ENCODE measurements around the gene TGFBR3L.

The TGFBR3L gene

DNA sequence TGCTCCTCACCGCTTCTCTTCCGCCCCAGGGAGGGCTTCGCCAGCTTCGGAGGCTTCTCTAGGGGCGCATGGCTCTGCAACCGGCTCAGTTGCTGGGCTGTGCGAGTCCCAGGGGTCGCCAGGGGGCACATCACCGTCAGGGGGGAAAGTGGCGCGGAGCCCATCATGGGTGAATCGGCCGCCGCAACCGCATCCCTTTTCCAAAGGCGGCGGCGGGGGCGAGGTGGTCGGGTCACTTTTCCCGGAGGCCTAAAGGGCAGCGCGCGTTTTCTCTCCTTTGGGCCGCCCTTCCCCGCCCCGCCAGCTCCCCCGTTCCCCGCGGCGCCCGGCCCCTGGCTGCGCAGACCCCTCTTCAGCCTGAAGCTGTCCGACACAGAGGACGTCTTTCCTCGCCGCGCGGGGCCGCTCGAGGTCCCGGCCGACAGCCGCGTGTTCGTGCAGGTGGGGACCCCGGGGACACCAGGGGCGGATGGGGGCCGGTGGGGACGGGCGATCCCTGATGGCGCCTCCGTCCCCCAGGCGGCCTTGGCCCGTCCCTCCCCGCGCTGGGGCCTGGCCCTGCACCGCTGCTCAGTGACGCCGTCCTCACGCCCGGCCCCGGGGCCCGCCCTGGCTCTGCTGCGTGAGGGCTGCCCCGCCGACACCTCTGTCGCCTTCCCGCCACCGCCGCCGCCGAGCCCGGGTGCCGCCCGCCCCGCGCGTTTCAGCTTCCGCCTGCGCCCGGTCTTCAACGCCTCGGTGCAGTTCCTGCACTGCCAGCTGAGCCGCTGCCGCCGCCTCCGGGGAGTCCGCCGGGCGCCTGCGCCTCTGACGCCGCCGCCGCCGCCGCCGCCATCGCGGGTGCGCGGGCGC, 1.7 kb downstream of the TGFBR3L start:
- H3K4me3 ChIP-seq (ENCODE audit: low read depth, low read length), result peak overlapping the region; percentile 47
- TF ChIP-seq, protein P1, sequence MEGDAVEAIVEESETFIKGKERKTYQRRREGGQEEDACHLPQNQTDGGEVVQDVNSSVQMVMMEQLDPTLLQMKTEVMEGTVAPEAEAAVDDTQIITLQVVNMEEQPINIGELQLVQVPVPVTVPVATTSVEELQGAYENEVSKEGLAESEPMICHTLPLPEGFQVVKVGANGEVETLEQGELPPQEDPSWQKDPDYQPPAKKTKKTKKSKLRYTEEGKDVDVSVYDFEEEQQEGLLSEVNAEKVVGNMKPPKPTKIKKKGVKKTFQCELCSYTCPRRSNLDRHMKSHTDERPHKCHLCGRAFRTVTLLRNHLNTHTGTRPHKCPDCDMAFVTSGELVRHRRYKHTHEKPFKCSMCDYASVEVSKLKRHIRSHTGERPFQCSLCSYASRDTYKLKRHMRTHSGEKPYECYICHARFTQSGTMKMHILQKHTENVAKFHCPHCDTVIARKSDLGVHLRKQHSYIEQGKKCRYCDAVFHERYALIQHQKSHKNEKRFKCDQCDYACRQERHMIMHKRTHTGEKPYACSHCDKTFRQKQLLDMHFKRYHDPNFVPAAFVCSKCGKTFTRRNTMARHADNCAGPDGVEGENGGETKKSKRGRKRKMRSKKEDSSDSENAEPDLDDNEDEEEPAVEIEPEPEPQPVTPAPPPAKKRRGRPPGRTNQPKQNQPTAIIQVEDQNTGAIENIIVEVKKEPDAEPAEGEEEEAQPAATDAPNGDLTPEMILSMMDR (IDR thresholded peaks at IDR 0.05; ENCODE audit: low read depth, low read length), result no peak

DNA sequence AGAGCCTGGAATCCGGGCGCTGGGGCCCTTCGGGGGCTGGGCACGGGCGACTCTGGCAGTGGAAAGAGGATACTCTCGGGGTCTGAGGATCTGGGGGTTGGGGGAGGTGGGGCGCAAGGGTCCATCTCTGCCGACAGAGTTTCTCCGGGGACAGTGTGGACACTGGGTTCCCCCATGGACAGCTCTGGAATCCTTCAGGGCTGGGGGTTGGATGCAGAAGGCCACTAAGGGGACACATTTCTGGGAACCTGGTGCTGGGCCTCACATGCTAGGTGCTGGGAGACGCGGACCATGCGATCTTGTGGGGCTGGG, 2.3 kb downstream of the TGFBR3L start:
- H3K4me3 ChIP-seq (ENCODE audit: low read depth, low read length), result peak overlapping the region; percentile 14; the same call in 1 of the 2 replicates

DNA sequence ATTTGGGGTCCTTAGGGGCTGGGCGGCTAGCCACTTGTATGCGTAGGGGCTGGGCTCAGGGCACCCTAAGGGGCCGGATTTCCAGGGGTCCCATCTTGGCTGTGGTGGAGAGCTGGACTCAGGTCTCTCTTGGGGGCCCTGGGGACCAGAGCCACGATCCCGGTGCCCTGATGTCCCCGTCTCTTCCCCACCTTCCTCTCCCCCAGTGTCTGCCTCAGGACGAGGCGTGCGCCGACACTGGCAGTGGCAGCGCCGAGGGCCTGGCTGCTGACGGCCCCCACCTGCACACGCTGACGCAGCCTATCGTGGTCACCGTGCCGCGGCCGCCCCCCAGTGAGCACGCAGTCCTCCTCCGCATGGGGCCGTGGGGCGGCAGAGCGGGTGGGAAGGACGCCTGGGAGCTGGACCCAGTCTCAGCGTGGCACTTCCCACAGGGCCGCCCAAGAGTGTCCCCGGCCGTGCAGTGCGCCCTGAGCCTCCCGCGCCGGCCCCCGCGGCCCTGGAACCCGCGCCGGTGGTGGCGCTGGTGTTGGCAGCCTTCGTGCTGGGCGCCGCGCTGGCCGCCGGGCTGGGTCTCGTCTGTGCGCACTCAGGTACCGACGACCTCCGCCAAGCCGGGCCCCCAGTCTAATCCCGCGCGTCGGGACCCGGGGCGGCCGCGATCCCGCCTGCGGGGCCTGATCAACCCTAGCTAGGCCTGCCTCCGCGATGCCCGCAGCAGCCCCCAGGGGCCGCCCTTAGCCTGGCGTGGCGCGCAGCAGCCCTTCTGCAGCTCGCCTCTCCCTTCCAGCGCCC, 2.8 kb downstream of the TGFBR3L start:
- peak overlapping the region; percentile 22; the same call in 1 of the 2 replicates for H3K4me3 ChIP-seq (ENCODE audit: low read depth, low read length)
- TF ChIP-seq, protein P1 (IDR thresholded peaks at IDR 0.05; ENCODE audit: low read depth, low read length), result peak; percentile 60

More for the DNA sequence above, 2.3 kb downstream of the TGFBR3L start:
- TF ChIP-seq, protein P1 (IDR thresholded peaks at IDR 0.05; ENCODE audit: low read depth, low read length), result no peak

DNA sequence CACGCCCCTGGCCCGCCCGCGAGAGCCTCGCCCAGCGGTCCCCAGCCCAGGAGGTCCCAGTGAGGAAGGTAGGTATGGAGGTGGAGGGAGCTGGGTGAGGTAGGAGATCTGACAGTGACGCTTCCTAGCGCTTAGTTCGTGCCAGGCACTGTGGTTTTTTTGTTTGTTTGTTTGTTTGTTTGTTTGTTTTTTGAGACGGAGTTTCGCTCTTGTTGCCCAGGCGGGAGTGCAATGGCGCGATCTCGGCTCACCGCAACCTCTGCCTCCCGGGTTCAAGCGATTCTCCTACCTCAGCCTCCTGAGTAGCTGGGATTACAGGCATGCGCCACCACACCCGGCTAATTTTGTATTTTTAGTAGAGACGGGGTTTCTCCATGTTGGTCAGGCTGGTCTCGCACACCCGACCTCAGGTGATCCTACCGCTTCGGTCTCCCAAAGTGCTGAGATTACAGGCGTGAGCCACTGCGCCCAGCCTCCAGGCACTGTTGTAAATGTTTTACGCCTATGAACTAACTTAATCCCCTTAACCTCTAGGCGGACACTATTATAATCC, 3.5 kb downstream of the TGFBR3L start:
- peak overlapping the region; percentile 22; the same call in 1 of the 2 replicates for H3K4me3 ChIP-seq (ENCODE audit: low read depth, low read length)

DNA sequence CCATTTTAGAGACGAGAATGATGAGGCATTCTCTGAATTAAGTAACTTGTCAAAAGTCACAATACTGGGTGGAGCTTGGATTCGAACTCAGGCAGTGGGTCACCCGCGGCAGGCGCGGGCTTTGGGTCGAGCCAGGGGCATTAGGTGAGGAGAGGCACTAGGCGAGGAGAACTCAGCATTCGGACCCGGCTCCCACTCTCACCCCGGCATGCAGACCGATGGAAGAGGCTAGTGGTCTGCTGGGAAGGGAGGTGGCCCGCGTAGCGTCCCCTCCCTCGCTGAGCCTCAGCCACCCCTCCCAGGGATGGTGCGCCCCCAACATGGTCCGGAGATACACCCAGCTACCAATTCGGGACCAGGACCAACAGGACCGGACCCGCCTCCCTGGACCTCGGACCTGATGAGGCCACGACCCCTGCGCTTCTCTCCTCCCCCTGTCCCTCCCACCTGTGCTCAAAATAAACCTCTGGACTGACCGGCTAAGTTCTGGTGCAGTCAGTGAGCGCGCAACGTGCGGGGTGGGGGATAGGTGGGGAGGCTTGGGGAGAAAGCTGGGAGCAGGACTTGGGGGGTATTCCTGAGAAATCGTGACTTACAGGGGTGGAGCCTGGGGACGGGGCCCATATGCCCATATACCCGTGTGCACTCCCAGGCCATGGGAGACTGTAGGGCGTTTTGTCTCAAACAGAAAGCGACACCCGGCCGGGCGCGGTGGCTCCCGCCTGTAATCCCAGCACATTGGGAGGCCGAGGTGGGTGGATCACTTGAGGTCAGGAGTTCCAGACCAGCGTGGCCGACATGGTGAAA, 4.2 kb downstream of the TGFBR3L start:
- H3K4me3 ChIP-seq (ENCODE audit: low read depth, low read length), result no peak overlapping the region
- TF ChIP-seq, protein P1 (IDR thresholded peaks at IDR 0.05; ENCODE audit: low read depth, low read length), result no peak

DNA sequence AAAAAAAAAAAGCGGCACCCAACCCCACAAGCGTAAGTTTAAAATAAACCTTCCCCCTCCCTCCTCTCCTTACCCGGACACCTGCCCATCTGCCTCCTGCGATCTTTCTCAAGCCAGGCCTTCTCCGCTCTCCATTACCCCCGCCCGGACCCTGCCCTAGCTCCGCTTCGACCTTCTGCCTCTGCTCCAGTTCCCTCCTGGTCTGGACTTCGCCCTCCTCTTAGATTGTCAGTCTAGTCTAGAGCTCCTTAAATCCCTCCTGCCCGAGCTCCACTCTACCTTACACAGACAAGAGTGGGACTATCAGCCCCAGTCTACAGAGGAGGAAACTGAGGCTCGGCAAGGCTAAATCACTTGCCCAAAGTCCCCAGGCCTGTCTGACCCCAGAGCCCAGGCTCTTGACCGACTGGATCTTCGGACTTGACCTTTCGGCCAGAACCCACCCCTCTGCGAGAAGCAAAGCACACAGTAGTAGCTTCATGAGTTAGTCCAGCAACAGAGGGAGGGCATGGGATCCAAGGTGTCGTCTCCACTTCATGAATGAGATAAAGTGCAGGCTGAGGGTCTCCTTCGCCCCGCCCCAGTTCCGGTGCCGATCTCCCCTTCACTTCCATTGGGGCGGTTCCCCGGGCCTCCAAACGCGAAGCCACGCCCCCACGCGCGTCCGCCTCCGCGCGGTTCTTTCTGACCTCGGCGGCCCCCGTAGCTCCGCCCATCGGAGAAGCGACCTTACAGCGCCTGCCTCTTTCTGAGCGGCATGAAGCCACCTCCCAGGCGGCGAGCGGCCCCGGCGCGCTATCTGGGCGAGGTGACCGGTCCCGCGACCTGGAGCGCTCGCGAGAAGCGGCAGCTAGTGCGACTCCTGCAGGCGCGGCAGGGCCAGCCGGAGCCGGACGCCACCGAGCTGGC, 5.2 kb downstream of the TGFBR3L start, which contains the start of gene SNAPC2:
SNAPC2 (plus strand) TSS at position 729 of the 909 bp plus-strand sequence; CDS start at position 758, 29 bp downstream.
- TF ChIP-seq, protein P1 (IDR thresholded peaks at IDR 0.05; ENCODE audit: low read depth, low read length), result no peak
- peak within 1 kb of the TSS; percentile 71 for H3K4me3 ChIP-seq (ENCODE audit: low read depth, low read length)
